NCI-H2196 (cell line): ENCODE results near the gene RBM17.
"Not testable (repeated sequence)": the region's sequence is repeated elsewhere in the genome, so short reads cannot be mapped to it uniquely, and the experiment has no call there.

Source experiments
- DNase-seq: peaks from one replicate; lab custom pipeline; 2025; ENCODE audit not compliant: unreplicated experiment; lab: John Stamatoyannopoulos, UW

RBM17 gene

GRCh38 chr10:6056411-6057135, 32.3 kb upstream of the RBM17 start:
- DNase-seq: no peak

- DNase-seq: no peak
Measured at GRCh38 chr10:6058682-6059475, 30.0 kb upstream of the RBM17 start.

GRCh38 chr10:6059506-6059905, 29.3 kb upstream of the RBM17 start:
- no peak for DNase-seq

DNA sequence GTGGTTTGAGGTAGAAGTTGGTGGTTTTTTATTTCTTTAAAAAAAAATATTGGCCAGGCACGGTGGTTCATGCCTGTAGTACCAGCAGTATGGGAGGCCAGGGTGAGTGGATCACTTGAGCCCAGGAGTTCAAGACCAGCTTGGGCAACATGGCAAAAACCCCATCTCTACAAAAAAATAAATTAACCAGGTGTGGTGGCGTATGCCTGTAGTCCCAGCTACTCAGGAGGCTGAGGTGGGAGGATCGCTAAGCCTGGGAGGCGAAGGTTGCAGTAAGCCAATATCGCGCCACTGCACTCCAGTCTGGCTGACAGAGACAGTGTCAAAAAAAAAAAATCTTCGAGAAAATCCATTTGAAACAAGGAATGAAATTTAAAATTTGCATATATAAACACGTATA, 27.8 kb upstream of the RBM17 start:
- no peak for DNase-seq

GRCh38 chr10:6062101-6062771, 26.6 kb upstream of the RBM17 start, which contains the start of gene IL2RA:
IL2RA (minus strand) TSS chr10:6062367; CDS start chr10:6062151, 216 bp downstream.
- DNase-seq: no peak

DNA sequence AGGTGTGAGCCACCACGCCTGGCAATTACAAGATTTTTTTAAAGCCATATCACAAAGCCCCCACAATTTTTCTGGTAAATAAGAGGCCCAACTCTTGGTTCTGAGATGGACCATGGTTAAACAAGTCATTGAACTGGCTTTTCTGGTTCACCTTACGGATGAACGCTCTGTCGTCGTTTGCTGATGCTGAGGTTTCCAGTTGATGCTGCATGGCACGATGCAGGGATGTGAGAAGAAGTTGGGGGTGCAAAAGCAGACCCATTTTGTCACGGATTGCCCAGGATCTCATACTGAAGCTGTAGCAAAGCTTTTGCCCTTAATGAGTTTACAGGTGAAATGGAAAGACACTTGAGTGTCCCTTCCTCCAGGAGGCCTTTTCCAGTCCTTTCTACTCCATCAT, 24.7 kb upstream of the RBM17 start:
- no peak for DNase-seq

DNA sequence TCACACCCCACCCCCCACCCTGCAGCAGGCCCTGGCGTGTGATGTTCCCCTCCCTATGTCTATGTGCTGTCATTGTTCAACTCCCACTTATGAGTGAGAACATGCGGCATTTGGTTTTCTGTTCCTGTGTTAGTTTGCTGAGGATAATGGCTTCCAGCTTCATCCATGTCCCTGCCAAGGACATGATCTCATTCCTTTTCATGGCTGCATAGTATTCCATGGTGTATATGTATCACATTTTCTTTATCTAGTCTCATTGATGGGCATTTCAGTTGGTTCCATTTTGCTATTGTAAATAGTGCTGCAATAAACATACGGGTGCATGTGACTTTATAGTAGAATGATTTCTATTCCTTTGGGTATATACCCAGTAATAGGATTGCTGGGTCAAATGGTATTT, 24.1 kb upstream of the RBM17 start:
- DNase-seq: not testable (repeated sequence)

DNA sequence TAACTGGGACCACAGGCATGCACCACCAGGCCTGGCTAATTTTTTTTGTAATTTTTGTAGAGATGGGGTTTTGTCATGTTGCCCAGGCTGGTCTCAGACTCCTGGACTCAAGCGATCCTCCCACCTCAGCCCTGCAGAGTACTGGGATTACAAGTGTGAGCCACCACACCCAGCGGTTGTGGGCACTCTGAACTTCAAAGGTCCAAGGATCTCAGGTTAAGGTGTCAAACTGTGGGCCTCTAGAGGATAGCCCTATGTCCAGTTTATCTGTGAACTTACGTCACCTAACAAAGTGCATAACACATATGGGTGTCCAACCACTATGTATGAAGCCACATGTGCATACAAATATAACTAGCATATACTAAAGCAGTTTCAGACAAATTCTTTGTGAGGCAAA, 23.4 kb upstream of the RBM17 start:
- no peak for DNase-seq

DNA sequence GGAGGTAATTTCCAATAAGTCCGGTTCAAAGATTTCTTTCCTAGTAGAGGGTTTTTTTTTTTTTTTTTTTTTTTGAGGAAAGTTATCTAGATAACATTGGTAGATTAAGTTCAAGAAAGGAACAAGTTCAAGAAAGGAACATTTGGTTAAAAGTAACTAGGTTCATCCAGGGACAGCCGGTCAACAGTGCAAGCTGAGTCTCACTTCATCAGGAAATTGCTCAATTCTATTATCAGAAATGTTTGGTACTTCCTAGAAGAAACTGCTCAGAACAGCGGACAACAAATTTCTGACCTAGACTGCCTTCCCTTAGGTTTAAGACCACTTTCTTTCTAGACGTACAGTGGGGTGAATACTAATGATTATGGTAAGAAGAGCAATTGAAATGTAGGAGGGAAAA, 23.0 kb upstream of the RBM17 start:
- DNase-seq: no peak

GRCh38 chr10:6067457-6067856, 21.4 kb upstream of the RBM17 start:
- no peak for DNase-seq

GRCh38 chr10:6068006-6068405, 20.8 kb upstream of the RBM17 start:
- no peak for DNase-seq

GRCh38 chr10:6068422-6068821, 20.4 kb upstream of the RBM17 start:
- DNase-seq: no peak

GRCh38 chr10:6069081-6069931, 19.5 kb upstream of the RBM17 start:
- no peak for DNase-seq

DNA sequence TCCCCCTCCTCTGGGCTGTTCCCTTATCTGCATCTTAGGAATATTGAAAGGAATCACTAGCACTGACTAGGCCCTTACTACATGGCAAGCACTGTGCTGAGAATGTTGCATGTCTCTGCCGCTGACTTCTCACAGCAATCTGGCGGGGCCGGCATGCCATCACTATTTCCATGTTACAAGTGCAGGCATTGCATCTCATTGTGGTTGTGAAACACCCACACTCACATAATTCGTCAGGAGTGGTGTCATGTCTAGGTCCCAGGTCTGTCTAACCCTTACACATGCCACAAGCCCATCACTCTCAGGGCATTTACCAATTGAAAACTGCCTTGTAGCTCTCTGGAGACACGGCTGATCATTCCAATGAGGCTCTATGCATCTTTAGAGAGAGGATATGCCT, 18.2 kb upstream of the RBM17 start:
- no peak for DNase-seq

- DNase-seq: no peak
Measured at GRCh38 chr10:6071181-6072175, 17.4 kb upstream of the RBM17 start.

DNA sequence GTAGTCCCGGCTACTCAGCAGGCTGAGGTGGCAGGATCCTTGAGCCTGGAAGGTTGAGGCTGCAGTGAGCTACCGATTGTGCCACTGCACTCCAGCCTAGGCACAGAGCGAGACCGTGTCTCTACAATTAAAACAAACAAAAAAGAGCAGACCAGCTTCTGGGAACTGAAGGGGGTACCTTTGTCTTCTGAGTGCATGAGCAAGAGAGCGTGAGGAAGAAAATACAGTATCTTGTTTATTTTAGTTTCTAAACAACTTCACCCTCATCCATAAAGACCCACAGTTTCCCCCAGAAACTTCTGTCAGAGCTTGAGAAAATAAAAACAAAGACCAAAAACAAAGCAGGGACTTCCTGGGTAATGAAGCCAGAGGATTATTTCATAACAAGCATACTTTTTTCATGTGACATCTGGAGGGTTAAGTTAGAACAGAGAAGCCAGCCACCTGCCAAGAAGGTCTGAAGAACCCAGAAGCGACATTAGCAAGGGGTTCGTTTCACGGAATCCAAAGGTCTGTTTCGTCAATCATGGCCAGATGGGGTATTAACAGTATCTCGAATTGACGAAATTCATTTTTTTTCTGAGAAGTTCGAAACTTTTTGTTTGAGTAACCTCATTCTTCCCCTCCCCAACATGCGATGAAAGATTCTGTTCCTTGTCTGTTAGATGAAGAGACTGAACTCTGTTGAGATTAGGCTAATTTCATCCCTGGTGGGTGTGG, 16.5 kb upstream of the RBM17 start:
- no peak for DNase-seq

DNA sequence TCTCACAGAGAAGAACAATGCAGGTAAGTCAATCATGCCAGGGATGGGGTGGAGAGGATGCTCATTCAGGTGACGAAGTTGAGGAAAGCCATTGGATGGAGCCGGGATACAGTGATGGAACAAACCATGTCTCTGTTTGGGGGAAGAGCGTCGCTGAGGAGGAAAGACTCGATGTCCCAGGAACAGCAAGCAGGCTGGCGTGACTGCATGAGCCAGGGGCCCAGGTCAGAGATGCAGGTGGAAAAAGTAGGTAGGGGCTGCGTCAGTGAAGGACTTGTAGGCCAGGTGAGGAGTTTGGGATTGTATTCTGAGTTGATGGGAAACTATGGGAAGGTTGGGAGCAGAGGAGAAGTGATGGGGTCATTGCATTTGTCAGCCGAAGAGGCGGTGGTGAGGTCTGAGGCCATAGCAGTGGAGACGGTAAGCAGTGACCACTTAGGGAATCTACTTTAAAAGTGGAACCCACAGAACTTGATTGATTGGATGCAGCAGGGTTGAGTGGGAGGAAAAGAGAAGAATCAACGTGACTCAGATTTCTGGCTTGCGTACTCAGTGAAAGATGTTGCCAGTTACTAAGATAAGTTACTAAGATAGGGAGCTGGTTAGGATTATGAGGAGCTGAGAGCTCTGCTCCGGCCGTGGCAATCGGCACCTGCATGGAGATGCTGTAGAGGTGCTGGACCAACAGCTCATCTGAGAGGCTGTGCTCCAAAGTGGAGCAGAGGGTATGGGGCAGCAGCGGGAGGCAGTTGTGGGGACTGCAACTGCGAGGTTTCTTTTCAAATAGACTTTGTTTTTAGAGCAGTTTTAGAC, 14.1 kb upstream of the RBM17 start:
- no peak for DNase-seq

DNA sequence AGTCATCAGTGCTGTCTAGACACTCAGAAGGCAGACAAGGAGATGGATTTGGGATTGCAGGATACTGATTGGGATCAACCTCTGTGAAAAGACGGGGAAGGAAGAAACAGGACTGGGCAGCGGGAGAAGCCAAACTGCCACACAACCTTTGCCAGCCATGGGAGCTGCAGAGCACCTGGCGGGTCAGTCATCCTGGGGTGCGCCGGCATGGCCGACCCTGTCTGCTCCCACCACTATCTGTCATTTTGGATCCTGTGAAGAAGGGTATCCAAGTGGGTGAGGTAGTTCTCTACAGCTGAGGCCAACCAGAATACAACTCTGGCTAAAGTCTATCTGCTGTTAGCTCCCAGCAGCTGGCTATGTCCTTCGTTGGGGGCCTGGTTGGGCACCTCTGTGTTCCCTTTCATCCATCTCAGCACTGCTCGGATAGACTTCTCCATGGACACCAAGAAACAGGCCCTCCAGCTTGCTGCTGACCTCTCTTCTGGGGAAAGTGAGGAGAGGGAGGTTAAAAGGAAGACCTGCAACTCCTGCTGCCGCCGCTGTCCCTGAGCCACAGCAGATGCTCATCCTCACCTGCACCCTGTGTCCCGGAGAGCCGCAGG, 11.7 kb upstream of the RBM17 start:
- no peak for DNase-seq
